ENCODE measurements around the gene TIE1.

DNA sequence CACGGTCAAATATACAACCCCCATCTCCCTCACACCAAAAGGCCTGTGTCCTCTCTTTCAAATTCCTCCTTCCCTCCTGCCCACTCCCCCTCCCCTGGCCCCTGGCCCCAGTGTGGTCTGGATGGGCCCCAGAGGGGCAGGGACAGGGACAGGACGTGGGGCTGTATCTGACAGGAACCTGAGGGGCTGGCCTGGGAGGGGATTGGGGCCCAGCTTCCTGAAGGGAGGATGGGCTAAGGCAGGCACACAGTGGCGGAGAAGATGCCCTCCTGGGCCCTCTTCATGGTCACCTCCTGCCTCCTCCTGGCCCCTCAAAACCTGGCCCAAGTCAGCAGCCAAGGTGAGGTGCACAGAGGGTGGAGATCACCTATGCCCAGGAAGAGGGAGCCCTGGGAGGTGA lies 36.8 kb downstream of the TIE1 start, which contains the start of gene MPL:
- TF ChIP-seq POLR2A (IDR thresholded peaks at IDR 0.05), result no peak
- TF ChIP-seq, protein P1, sequence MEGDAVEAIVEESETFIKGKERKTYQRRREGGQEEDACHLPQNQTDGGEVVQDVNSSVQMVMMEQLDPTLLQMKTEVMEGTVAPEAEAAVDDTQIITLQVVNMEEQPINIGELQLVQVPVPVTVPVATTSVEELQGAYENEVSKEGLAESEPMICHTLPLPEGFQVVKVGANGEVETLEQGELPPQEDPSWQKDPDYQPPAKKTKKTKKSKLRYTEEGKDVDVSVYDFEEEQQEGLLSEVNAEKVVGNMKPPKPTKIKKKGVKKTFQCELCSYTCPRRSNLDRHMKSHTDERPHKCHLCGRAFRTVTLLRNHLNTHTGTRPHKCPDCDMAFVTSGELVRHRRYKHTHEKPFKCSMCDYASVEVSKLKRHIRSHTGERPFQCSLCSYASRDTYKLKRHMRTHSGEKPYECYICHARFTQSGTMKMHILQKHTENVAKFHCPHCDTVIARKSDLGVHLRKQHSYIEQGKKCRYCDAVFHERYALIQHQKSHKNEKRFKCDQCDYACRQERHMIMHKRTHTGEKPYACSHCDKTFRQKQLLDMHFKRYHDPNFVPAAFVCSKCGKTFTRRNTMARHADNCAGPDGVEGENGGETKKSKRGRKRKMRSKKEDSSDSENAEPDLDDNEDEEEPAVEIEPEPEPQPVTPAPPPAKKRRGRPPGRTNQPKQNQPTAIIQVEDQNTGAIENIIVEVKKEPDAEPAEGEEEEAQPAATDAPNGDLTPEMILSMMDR (IDR thresholded peaks at IDR 0.05), result no peak
